Forelimb muscle (tissue), 1 donor: ENCODE data around the gene NMUR1. TPM values are rescaled to one million over a fixed set of nuclear protein-coding genes. Genes with fewer than 3 reads are reported as not detected.

Experiments
- DNase-seq: peaks from one replicate; pipeline ENCODE4 v3.0.0-alpha.2; 2013; ENCODE audit warnings: low read depth
- polyA plus RNA-seq: library from polyadenylated mRNA; unstranded; fragments of 120-200 nt; gene quantifications from one replicate; pipeline ENCODE4 v1.2.1, GENCODE V29; 2013; ENCODE audit not compliant: insufficient read length

Gene NMUR1
- polyA plus RNA-seq, 1 donor, result 0.38 TPM

DNA sequence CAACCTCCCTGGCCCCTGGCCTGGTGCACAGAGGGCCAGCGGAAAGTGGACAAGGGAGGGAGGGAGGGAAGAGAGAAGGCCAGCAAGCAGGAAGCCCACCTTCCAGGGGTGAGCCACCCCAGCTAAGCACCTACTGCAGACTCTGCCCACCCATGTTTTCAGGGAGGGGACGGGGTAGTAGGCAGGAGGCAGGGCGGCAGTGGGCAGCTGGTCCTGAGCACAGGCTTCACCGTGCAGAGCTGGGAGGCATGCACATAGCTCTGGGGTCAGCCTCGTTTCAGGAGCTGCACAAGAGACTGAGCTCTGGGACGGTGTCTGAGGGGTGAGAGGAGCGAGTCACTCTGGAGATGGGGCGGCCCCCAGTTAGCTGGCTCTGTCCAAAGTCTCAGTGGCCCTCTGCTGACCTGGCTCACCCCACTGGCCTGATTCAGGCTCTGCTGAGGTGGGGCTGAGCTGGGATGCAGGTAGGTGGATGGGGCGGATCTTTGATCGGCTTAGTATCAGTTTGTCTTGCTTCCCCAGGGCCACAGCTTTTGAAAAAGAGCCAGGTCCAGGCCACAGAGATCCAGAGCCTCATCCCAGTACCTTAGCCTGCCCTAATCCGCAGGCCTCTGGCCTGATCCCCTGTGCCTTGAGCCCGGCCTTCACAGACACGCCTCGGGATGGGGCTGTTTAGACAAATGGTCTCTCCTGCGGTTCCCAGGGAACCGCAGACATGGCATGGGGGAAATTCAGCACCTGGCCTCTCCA lies 3.7 kb downstream of the NMUR1 start:
- DNase-seq, result no peak

DNA sequence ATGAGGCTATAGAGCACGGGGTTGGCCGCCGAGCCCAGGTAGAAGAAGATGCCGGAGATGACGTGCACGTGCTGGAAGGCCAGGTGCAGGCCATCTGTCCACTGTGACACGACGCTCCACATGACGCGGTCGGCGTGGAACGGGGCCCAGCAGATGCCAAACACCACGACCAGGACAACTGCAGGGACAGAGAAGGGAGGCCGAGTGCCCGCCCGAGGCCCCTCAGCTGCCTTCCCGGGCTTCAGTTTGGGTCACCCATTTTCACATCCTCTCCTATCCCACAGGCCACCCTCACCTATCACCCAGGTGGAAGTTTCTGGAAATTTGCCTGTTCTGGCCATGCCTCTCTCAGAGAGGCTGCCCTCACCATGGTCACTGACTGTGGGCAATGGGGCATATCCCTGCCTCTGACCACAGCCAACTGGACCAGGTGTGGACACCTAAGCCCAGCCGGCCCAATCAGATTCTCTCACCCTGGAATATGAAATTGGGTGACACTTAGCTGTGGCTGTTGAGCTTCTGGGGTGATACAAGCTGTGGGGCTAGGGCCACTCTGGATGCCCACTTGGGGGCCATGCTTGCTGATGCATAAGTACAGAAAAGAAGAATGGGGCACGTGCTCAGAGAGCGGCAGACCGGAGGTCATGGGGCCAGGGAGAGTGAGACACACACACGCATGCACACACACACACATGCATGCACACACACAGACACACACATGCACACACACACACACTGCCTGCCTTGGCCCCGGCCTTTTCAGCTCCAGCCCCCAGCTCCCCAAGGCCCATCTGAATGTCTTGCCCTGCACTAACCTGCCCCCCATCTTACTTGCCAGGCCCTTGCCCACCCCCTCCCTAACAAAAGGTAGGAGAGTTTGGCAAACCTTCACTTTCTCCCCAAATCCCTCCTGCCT lies 4.7 kb downstream of the NMUR1 start:
- no peak for DNase-seq

- DNase-seq, result no peak
These were observed 5.6 kb downstream of the NMUR1 start for GRCh38 chr2:231524477-231525247.

DNA sequence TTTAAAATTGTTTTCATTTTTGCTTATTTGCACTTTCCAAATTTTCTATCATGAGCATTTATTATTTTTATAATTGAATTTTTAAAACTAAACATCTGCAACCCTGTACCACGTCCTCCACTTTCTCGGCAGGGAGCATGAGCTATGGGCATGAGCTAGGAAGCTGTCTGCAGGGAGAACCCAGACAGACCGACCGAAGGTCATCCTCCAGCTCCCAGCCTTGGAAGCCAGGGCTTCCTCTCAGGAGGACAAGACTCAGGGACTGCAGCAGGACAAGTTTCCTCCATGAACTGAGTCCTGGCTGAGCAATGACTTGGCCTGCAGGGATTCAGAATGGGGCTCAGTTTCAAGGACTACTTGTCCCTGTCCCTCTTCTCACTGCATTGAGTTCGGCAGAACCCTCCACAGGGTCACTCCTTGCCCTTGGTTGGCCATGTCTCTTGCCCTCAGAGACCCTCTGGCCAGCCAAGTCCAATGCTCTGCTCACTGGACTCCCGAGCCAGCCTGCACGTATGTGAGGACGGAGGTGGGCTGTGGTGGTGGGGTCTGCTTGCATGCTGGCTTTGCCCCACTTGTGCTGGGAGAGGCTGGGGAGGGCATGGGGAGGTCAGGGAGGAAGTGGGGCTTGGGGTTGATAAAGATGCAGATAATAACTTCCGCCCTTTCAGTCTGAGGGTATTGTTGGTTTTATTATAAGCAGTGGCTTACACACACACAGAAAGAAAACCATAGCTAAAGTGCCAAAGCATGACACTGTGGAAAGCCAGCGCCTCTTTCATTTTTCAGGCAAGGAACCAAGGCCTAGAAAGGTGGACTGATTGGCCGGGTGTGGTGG lies 6.6 kb downstream of the NMUR1 start:
- DNase-seq, result no peak

- no peak for DNase-seq
These were observed 7.6 kb downstream of the NMUR1 start for GRCh38 chr2:231522418-231523180.

DNA sequence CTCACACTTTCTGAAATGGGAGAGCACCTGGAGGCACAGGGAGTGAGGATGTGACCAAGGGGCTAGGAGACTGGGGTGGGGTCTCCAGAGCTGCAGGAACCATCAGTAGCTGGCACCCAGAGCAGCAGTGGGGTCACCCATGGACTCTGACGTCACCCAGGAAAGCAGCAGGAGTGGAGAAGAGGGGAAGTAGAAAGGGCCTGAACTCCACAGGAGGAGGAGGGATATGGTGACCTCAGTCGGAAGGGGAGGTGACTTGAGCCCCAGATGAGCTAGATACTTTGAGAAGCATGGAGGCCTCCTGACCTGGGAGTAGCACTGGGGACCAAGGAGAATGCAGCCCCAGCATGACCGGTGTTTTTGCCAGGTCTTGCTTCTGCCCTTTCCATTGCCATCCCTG lies 8.8 kb downstream of the NMUR1 start:
- DNase-seq, result no peak

DNA sequence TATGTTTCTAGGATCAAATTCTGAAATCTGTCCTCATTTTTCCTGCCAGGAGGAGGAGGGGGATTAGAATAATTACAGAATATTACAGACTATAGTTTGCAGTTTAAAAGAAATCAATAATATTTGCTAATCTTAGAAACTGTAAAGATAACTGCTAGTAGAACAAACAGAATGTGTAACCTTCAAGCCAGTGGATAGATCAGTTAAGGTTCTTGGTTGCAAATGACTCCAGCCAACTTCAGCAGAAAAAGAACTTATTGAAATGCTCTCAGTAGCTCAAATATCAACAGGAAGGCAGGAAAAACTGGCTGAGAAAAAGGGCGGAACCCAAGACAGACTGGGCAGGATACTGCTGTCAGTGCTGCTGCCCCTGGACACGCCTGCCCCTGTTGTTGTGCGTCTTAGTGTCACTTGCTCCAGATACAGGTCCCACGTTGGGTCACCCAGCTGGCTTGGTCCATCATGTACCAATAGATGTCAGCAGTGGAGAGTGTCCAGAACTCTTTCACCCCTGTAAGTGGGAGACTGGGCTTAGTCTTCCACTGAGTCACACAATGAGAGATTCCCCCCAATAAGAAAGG lies 10.2 kb downstream of the NMUR1 start:
- DNase-seq, result no peak

- no peak for DNase-seq
These were observed 11.5 kb downstream of the NMUR1 start for GRCh38 chr2:231518771-231519170.

GRCh38 chr2:231515603-231516002 lies 14.6 kb downstream of the NMUR1 start:
- DNase-seq, result no peak

GRCh38 chr2:231514951-231515297 lies 15.3 kb downstream of the NMUR1 start:
- DNase-seq, result no peak

- peak; percentile 75 for DNase-seq
These were observed 15.9 kb downstream of the NMUR1 start for GRCh38 chr2:231514225-231514950.

GRCh38 chr2:231513746-231514224 lies 16.5 kb downstream of the NMUR1 start:
- DNase-seq, result no peak

DNA sequence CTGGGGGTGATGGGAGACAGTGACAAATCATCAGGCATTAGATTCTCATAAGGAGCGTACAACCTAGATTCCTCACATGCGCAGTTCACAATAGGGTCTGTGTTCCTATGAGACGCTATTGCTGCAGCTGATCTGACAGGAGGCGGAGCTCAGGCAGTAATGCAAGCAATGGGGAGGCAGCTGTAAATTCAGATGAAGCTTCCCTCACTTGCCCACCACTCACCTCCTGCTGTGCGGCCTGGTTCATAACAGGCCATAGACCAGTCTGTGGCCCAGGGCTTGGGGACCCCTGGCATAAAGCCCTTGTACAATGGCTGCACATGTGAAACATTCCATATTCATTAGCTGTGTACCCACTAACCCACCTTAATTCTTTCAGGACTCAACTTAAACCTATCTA lies 18.0 kb downstream of the NMUR1 start:
- no peak for DNase-seq

DNA sequence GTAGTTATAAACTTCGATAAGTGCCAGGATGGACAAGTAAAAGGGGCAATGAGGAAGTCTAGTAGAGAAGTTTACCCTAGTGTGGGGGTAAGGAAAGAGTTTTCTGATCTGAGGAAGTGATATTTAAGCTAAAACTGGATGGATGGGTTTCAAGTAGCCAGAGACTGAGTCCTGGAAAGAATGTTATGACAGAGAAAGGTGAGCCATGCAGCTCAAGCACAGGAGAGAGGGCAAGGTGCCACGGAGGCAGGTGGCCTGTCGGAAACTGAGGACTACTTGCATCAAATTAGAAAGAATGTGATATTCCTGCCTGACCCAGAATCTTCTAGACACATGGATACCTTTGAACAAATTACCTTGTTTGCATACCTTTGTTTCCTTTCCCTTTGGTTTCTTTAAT lies 26.5 kb downstream of the NMUR1 start:
- no peak for DNase-seq

DNA sequence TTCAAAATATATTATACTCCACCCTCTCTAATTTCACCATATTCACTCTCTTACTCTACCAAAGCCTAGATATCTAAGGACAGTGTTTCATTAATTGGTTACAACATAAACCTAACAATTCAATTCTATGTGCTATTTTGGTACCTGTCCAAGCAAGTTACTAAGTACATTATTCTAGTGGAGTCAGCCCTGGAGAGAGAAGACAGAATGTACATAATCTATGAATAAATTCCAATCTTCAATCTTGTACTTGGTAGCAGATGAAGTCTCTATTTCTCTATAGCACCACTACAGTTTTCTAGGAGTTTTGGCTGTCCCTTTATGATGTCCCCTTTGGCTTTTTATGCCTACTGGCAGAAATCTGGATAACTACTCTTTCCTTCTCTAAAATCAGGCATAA lies 27.6 kb downstream of the NMUR1 start:
- no peak for DNase-seq

DNA sequence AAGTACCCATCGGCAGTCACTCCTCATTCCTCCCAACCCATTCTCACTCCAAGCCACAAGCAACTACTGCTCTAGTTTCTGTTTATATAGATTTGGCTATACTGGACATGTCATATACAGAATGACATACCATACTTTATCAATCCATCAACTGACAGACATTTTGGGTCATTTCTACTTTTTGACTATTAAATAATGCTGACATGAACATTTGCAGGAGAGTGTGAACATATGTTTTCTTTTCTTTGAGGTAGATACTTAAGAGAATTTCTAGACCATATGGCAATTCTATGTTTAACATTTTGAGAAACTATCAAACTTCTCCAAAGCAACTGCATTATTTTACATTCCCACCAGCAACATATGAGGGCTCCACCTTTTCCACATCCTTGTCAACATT lies 32.6 kb downstream of the NMUR1 start:
- no peak for DNase-seq

GRCh38 chr2:231494669-231495068 lies 35.6 kb downstream of the NMUR1 start:
- no peak for DNase-seq

DNA sequence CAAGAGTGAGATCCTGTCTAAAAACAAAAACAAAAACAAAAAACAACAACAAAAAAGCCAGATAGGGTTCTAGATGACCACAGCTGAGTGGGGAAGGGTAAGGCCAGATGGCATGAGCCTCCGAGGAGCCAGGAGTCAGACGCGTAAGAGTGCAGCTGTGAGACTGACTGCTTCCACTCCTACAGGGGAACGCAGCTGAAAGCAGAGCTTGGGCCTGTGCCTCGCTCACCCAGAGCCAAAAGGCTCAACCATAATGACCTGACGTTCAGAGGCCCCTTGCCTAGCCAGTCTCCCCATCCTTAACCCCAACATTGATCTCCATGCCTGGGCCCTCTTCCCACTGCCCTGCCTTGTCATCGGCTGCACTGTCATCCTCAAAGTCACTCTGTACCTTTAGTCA lies 39.4 kb downstream of the NMUR1 start:
- no peak for DNase-seq

DNA sequence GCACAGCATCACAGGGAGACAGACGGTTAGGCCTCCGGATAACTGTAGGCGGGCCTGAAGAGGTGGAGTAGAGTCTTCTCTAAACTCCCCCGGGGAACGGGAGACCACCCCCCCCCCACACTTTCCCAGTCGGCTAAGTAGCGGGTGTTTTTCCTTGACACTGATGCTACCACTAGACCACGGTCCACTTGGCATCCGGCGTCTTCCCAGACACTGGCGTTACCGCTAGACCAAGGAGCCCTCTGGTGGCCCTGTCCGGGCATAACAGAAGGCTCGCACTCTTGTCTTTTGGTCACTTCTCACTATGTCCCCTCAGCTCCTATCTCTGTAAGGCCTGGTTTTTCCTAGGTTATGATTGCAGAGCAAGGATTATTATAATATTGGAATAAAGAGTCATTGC lies 40.3 kb downstream of the NMUR1 start:
- no peak for DNase-seq
